Measurements from ENCODE around the gene GPBP1.

DNA sequence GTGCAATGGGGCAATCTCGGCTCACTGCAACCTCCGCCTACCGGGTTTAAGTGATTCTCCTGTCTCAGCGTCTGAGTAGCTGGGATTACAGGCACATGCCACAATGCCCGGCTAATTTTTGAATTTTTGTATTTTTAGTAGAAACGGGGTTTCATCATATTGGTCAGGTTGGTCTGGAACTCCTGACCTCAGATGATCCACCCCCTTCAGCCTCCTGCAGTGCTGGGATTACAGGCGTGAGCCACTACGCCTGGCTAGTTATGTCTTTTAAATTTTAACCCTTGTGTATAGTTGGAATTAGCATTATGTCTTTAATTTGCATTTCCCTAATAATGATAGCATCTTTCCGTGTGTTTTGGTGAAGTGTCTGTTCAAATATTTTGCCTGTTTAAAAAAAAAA, 11.5 kb downstream of the GPBP1 start:
- TF ChIP-seq, protein P1, sequence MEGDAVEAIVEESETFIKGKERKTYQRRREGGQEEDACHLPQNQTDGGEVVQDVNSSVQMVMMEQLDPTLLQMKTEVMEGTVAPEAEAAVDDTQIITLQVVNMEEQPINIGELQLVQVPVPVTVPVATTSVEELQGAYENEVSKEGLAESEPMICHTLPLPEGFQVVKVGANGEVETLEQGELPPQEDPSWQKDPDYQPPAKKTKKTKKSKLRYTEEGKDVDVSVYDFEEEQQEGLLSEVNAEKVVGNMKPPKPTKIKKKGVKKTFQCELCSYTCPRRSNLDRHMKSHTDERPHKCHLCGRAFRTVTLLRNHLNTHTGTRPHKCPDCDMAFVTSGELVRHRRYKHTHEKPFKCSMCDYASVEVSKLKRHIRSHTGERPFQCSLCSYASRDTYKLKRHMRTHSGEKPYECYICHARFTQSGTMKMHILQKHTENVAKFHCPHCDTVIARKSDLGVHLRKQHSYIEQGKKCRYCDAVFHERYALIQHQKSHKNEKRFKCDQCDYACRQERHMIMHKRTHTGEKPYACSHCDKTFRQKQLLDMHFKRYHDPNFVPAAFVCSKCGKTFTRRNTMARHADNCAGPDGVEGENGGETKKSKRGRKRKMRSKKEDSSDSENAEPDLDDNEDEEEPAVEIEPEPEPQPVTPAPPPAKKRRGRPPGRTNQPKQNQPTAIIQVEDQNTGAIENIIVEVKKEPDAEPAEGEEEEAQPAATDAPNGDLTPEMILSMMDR (IDR thresholded peaks at IDR 0.05; ENCODE audit: low read depth, low read length, poor library complexity, severe bottlenecking) = no peak
- no peak for TF ChIP-seq EZH2phosphoT487 (IDR thresholded peaks at IDR 0.05; ENCODE audit: borderline replicate concordance, low read length)
